ENCODE results near the gene PROK1. TPM values are rescaled to one million over a fixed set of nuclear protein-coding genes. Genes with fewer than 3 reads are reported as not detected.

Gene PROK1
- polyA plus RNA-seq, 2 of the 4 experiments (the other 2 are of a cell fraction), result not detected

DNA sequence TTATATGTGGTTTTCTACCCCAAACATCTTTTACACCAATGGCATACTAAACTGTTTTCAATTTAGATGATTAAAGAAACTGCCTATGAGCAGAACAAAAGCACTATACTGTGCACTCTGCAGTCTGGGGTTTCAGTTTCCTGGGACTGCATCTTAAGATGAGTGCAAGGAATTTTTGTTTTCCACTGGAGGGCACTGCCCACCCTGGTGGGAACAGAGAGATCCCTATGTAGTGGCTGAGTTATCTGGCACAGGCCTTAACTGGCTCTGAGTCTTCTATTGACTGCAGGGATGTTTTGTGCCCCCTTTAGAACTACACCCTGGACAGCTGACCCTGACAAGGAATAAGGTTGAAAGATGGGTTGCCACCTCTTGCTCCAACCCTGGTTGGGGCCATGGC is 12.0 kb downstream of the PROK1 start:
- Histone ChIP-seq H3K4me1 (peaks cover 29% of the 10 kb centered on the region), H3K27ac (peak overlapping the region; percentile 45 to 68; a peak in 3 of 6 replicates), H3K9me3 (no peaks in the 10 kb centered on the region), H3K4me3 (no peak overlapping the region), H3K4me2 (peak overlapping the region; percentile 67; the same call in 1 of the 3 replicates)
- ChIA-PET POLR2A (no interaction called here), CTCF (interaction anchor here (0.6 to 23.9 kb wide), 10 partner anchors 15 to 256 kb away, joined by 3 to 338 read pairs (median 7); partner anchors contain the start of genes KCNC4 and LAMTOR5)
- TF ChIP-seq, protein P1, sequence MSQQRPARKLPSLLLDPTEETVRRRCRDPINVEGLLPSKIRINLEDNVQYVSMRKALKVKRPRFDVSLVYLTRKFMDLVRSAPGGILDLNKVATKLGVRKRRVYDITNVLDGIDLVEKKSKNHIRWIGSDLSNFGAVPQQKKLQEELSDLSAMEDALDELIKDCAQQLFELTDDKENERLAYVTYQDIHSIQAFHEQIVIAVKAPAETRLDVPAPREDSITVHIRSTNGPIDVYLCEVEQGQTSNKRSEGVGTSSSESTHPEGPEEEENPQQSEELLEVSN (IDR thresholded peaks at IDR 0.05; ENCODE audit: borderline replicate concordance, low read depth), result no peak
- TF ChIP-seq HOXB13 (CRISPR knock-in tag; IDR thresholded peaks at IDR 0.05; ENCODE audit: low read depth) (no peak), RAD21 (conservative IDR thresholded peaks at IDR 0.05 in 1 of 2, IDR thresholded peaks at IDR 0.05 in 1 of 2) (peak; percentile 28 to 34; a peak in 2 of 5 replicates), MAFK (IDR thresholded peaks at IDR 0.05; ENCODE audit: partially characterized antibody) (no peak), SMC3 (IDR thresholded peaks at IDR 0.05) (peak; percentile 38; the same call in 2 of the 3 replicates), HEYL (CRISPR knock-in tag; IDR thresholded peaks at IDR 0.05) (no peak), CHD4 (IDR thresholded peaks at IDR 0.05; ENCODE audit: borderline replicate concordance) (no peak), REST (IDR thresholded peaks at IDR 0.05) (no peak), FOSL2 (IDR thresholded peaks at IDR 0.05) (no peak), FOSL2 (CRISPR knock-in tag; IDR thresholded peaks at IDR 0.05) (no peak), EP300 (IDR thresholded peaks at IDR 0.05) (no peak), FOXS1 (CRISPR knock-in tag; IDR thresholded peaks at IDR 0.05) (no peak), NR3C1 (IDR thresholded peaks at IDR 0.05) (no peak), JUNB (IDR thresholded peaks at IDR 0.05) (no peak), CTCF (IDR thresholded peaks at IDR 0.05) (peak; percentile 16; the same call in 1 of the 3 replicates), ESRRA (IDR thresholded peaks at IDR 0.05; ENCODE audit: borderline replicate concordance, low read length) (no peak), HOXA7 (CRISPR knock-in tag; IDR thresholded peaks at IDR 0.05) (no peak)
- TF ChIP-seq, protein P2, sequence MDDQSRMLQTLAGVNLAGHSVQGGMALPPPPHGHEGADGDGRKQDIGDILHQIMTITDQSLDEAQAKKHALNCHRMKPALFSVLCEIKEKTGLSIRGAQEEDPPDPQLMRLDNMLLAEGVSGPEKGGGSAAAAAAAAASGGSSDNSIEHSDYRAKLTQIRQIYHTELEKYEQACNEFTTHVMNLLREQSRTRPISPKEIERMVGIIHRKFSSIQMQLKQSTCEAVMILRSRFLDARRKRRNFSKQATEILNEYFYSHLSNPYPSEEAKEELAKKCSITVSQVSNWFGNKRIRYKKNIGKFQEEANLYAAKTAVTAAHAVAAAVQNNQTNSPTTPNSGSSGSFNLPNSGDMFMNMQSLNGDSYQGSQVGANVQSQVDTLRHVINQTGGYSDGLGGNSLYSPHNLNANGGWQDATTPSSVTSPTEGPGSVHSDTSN (IDR thresholded peaks at IDR 0.05), result no peak
- DNase-seq (ENCODE audit: low read depth in 1 of 2, low spot score in 1 of 2) (no peak), ATAC-seq (peak; percentile 32 to 49; a peak in 3 of 6 replicates), FAIRE-seq (no peak)

GRCh38 chr1:110463725-110464124 is 12.8 kb downstream of the PROK1 start:
- ChIA-PET CTCF (interaction anchor here (0.6 to 23.9 kb wide), 16 partner anchors 10 to 481 kb away, joined by 3 to 338 read pairs (median 6); partner anchors contain the start of genes KCNC4 and LAMTOR5), POLR2A (no interaction called here)
- ATAC-seq (no peak), DNase-seq (ENCODE audit: low read depth in 1 of 2, low spot score in 1 of 2) (no peak), FAIRE-seq (no peak)
- Histone ChIP-seq H3K9me3 (no peaks in the 10 kb centered on the region), H3K27ac (peak overlapping the region; percentile 45 to 68; a peak in 3 of 6 replicates), H3K4me3 (no peak overlapping the region), H3K4me1 (peaks cover 29% of the 10 kb centered on the region), H3K4me2 (peak overlapping the region; percentile 67)
- 64% methylated on average over 9 of the region's 9 CpGs for WGBS (ENCODE audit: missing lambda C conversion rate)
- TF ChIP-seq RCOR1 (IDR thresholded peaks at IDR 0.05; ENCODE audit: low read depth, low read length) (no peak), REST (IDR thresholded peaks at IDR 0.05) (no peak), ATOH8 (CRISPR knock-in tag; IDR thresholded peaks at IDR 0.05; ENCODE audit: low read depth) (no peak), CBX8 (IDR thresholded peaks at IDR 0.05) (no peak), ESRRA (IDR thresholded peaks at IDR 0.05; ENCODE audit: borderline replicate concordance, low read length) (no peak), TP53 (CRISPR knock-in tag; IDR thresholded peaks at IDR 0.05) (no peak), HDAC2 (IDR thresholded peaks at IDR 0.05) (no peak), FOSB (CRISPR knock-in tag; IDR thresholded peaks at IDR 0.05) (no peak), RFX5 (IDR thresholded peaks at IDR 0.05) (no peak)
- TF ChIP-seq, protein P3, sequence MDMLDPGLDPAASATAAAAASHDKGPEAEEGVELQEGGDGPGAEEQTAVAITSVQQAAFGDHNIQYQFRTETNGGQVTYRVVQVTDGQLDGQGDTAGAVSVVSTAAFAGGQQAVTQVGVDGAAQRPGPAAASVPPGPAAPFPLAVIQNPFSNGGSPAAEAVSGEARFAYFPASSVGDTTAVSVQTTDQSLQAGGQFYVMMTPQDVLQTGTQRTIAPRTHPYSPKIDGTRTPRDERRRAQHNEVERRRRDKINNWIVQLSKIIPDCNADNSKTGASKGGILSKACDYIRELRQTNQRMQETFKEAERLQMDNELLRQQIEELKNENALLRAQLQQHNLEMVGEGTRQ (IDR thresholded peaks at IDR 0.05), result no peak
